GM21786 (cell line): Measurements from ENCODE around the gene LLGL2.
A peak's percentile ranks its signal among the peaks of the same experiment; 100 is the strongest.

ENCODE experiments used
- ATAC-seq: cut with Tn5 transposase; IDR thresholded peaks from one replicate; pipeline ENCODE4 v1.9.1; 2021; ENCODE audit not compliant: unreplicated experiment

Gene LLGL2

DNA sequence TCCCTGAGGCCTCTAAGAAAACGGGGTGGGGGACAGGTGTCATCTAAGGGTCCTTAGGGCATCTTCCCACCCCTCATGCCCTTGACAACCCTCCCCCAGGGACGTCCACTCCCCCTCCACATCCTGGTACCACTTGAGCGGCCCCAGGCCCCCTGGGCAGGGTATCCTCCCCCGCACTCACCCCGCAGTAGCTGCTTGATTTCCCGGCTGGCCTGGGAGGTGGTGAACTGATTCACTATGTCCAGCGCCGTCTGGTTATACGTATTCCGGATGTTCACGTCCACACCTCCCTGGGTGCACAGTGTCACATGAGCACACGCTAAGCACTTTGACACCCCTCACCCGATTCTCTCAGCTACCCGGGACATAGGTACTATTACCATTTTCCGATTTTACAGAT lies 19.9 kb upstream of the LLGL2 start:
- ATAC-seq = no peak

DNA sequence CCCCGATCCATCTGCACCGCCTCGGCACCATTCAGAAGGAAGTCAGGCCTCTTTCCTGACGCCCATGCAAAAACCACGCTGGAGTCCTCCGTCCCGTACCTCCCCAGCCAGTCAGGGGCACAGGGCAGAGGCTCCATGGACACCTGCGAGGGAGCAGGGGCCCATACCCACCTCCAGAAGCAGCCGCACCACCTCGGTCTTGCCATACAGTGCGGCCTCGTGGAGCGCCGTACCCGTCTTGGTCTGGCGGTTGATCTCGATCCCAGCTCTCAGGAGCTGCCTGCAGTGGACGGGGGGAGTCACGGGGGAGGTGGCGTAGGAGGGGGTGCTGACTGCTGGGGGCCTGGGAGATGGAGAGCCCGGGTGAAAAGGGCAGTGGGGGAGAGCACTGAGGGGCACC lies 19.4 kb upstream of the LLGL2 start:
- no peak for ATAC-seq

DNA sequence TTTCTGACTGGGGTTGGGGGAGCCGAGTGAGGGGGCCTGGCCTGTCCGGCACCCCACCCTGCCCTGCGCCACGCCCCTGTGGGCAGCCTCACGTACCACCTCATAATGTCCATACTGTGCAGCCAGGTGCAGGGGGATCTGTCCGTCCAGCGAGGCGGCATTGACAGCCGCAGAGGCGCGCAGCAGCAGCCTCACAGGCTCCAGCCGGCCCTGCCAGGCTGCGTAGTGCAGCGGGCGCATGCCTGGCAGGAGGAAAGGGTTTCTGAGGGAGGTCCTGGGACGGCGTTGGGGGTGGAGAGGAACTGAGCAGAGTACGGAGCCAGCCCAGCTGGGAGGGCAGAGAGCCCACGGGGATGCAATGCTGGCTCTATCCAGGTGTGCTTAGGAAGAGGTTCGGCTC lies 18.6 kb upstream of the LLGL2 start:
- no peak for ATAC-seq

DNA sequence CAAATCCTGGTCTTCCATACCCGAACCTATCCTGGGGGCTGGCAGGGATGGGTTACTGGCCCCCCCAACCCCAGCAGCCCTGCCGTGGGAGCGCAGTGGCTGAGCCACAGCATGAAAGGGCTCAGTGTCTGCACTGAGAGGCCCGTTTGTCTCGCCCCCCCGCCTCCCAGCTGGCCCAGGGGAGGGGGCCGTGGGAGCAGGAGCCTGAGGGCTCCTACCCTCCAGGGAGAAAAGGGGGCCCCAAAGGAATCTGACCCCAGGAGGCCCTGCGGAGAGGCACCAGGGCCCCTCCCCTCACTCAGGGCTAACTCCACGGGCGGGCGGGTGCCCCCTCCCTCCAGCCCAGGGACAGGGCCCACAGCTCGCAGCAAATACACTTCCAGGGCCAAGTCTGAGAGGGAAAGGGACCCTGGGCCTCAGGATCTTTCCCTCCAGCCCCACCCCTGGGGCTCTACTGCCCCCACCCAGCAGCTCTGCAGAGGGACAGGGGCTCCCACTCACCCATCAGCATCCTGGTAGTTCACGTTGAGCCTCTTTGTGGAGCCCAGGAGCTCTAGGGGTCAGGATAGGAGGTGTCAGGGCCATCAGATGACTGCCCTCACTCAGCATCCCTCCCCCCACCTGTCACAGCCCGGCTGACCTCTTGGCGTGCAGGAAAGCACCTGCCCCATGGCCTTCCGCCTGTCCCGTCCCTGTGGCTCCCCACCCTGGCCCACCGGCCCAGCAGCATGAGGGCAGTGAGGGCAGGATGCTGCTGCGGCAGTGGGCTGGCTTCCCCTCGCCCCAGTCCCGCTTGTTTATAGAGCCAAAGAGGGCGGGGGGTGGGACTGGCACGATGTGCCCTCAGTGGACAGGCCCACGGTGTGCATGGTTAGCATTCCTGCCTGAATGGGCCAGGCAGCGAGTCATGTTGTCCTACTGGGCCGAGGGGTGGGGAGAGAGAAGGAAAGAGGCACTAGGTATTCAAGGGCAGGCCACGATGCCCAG lies 17.5 kb upstream of the LLGL2 start:
- ATAC-seq = no peak

DNA sequence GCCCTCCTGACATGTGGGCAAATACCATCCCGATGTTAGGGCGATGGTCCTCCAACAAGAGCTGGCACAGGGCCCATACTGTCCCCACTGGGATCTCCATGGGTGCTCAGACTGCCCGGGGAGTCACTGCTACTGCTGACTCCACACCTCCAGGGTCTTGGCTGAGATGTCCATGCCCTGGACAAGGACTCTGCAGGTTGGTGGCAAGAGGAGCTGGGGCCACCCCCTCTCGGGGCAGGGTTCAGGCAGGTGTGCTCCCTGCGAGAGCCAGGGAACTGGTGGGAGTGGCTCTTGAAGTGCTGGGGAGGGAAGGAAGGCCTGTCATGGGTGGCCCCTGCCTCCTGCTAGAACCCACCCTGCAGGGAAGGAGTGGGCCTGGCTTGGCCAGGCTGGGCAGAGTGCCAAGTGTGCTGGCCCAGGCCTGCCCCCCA lies 16.6 kb upstream of the LLGL2 start:
- no peak for ATAC-seq

DNA sequence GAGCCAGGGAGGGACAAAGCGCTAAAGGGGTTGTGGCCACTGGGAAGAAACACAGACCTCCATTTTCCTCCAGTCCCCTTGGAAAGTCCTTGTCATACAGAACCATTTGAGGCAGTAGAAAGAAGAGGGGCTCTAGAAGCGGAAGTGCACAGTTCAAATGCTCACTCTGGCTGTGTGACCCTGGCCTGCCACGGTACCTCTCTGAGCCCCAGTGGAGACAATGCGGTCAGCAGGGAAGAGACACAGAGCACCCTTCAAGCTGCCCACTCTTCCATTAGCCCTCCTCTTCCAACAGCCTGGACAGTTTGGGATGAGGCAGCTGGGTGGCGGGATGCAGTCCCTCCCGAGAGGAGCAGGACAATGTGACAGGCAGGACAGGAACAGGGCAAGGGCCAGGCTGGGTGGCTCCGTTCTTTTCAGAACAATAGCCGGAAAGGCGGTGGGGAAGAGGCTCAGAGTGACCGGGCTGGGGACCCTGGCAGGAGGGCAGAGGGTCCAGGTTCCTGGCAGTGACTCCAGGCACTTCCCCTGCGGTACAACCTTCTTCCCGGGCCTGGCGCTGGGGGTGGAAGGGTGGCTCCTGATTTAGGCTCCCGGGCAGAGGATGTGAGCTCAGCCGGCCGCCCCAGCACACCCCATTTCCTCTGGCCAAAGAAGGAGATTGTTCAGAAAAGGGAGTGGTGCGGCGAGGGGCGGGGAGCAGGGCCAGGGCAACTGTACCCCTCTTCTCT lies 15.8 kb upstream of the LLGL2 start:
- no peak for ATAC-seq

DNA sequence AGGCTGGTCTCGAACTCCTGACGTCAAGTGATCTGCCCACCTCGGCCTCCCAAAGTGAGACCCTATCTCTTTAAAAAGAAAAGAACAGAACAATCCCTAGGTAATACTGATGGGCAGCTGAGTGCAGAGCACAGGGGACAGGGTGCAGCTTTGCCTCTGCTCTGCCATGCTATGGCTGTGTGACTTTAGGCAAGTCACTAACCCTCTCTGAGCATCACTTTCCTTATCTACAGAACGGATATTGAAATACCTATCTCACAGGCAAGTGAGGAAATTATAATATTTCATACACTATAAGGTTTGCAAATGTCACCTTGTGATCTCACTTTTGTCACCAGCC lies 14.3 kb upstream of the LLGL2 start:
- no peak for ATAC-seq

DNA sequence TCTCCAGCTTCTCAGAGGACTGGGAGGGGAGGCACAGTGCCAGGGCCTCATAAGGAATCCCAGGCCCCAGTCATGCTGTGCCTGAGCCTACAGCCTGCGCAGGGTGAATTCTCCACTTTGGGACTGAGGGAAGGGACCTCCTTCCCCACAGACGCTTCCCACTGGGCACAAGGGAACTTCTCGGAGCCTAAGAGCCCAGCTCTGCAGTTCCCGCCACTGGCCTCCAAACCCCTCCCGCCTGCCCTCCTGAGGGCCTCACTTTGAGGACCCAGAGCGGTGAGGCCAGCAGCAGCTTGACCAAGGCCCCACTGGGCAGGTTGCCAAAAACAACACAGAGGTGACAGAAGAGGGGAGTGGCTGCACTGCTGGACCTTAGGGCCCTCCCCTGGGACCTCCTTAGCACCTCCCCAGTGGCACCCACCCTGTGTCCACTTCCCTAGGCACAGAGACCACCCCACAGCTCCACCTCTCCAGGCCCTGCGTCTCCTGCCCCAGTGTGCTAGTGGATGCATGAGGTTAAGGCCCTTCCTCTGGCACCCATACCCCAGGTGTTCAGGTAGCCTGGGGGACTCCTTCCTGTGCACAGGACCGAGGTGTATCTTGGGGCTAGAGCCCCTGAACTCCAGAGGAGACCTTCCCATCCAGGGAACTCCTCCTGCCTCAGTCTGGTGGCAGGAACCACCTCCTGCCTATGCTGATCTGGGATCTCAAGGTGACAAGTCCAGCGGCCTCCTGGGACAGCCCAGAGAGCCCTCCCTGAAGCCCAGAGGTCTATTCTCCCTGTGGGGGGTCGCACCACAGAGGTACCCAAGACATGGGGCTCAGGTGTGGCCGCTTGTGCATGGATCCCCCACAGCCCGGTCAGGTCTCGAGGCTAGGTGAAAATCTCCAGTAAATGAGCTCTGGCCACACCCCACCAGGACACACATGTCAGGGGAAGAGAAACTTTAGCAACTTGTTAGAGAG lies 13.6 kb upstream of the LLGL2 start:
- no peak for ATAC-seq

DNA sequence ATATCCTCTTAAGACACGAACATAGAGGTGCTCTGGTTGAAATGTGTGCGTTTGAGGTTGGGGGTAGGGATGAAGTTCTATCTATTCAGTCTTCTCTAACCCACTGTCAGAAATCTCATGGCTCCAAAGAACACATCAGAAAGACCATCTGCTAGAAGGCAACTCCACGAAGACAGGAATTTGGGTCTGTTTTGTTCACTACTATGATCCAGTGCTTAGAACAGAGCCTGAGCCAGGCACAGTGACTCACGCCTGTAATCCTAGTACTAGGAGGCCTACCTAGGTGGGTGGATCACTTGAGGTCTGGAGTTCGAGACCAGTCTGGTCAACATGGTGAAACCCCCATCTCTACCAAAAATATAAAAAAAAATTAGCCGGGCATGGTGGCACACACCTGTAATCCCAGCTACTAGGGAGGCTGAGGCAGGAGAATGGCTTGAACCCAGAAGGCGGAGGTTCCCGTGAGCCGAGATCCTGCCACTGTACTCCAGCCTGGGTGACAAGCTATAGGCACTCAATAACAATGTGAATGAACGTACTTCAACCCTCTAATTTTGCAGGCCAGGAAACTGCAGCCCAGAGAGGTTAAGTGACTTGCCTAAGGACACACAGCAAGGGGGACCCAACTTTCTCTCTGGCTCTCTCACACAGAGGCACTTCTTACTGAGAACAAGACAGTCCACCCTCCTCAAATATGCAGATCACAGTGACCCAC lies 12.4 kb upstream of the LLGL2 start:
- ATAC-seq = no peak

DNA sequence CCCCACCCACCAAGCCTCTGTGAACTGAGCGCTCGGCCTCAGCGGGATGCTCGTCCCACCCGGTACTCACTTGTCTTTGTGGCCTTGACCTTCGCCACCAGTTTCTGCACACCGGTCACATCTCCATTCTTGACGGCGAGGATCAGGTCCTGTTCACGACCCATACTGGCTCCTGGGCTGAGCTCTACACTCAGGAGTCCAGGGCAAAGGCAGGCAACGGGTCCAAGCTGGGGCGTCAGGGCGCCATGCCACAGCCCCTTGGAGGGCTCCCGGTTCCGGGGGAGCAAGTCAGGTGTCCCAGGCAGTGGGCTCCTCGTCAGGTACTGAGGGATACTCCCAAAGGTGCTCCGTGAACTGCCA lies 11.9 kb upstream of the LLGL2 start:
- ATAC-seq = no peak

DNA sequence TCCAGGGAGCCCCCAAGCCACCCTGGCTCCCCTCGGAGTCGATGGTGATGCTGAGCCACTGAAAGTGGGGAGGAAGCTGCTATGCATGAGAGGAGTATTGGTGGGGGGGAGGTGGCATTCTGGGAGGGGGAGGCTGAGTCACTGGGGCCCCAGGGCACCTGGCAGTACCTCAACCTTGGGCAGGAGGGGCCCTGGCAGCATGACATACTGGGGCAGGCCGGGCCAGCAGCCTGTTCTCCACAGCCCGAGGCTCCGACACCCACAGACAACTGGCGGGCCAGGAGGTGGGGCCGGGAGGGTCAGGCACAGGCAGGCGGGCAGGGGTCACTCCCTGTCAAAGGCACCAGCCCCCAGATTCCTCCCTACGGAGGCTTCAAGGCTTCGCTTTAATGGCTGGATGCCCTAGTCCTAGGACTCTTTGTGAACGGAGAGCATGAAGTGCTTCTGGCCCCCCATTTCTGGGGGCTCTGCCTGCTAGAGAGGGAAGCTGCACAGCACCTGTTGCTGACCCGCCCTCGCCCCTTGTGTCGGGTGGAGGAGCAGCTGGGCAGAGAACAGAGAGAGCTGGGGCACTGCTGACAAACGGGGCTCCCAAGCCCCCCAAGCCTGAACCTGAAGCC lies 11.1 kb upstream of the LLGL2 start:
- no peak for ATAC-seq

DNA sequence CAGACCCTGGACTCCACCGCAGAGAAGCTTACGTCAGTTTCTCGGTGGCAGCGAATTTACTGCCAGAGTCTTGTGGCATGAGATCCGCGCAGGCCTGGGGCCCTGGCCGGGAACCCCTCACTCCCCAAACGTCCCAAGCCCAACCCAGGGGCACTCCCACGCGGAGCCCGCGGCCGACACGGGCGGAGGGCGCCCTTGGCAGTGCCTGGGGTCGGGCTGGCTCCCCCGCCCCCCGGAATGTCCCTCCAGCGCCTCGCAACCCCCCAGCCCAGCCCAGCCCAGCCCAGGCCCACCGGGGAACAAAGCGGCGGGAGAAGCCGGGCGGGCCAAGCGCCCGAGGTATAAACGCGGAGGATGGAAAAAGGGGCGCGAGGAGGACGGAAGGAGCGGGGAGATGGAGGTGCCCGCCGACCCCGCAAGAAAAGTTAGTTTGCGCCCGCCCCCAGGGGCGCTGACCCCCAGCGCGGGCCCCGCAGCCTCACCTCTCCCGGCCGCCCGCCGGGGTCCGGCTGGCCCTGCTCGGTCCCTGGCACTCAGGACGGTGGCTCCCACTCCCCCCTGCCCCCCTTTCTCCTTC lies 10.5 kb upstream of the LLGL2 start:
- no peak for ATAC-seq

DNA sequence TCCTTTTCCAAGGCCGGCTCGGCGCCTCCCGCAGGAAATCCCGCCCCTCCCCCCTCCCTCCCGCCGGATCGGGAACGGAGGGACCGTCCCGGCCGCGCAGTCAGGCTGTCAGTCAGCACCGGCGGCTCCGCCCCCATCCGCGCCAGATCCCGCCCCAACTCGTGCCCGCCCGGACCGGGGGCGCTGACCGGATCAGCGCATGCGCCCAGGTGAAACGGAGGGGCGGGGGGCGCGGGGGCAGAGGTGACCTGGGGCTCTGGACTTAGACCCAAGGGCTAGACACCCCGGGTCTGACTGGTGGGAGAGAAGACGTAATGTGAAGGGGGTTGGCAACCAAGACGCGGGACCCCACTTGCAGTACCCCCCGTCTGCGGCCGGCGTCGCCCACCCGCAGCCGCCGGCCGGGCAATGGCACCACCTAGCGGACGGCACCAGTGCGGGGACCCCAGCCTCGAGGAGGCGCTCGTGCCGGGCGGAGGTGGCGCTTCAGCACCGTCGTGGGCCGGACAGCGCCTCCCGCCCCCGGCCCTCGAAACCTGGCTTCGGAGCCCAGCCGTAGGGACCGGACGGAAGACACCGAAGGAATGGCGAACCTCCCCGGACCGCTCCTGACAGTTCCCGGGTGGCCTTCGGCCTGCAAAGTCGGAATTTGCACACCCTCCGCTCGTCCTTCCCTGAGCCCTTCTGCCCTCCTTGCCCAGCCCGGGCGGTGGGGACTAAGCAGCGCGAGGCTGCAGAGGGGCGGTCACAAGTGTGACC lies 9.8 kb upstream of the LLGL2 start, which contains the start of gene CASKIN2:
Gene CASKIN2 (minus strand): TSS at position 42 of the 759 bp plus-strand sequence. CDS start 1,733 bp downstream, outside the sequence.
- ATAC-seq = peak; percentile 36

DNA sequence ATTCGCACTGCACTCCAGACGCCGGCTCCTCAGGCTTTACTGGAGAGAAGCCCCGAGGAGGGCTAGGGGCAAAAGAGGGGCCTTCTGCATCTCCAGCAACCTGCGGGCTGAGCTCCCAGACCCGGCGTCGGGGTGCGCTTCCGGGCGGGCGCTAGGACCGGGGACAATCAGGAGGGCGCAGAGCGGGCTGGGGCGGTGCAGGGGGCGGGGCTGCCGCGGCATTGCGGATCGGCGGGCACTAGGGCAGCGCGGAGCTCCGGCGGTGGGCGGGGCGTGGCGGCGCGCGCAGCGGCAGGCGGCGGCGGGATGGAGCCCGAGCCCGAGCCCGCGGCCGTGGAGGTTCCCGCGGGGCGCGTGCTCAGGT lies 9.3 kb upstream of the LLGL2 start, which contains the start of gene TSEN54:
Gene TSEN54 (plus strand): TSS at position 274 of the 364 bp plus-strand sequence. CDS start 33 bp downstream, at position 307.
- ATAC-seq = peak; percentile 72

DNA sequence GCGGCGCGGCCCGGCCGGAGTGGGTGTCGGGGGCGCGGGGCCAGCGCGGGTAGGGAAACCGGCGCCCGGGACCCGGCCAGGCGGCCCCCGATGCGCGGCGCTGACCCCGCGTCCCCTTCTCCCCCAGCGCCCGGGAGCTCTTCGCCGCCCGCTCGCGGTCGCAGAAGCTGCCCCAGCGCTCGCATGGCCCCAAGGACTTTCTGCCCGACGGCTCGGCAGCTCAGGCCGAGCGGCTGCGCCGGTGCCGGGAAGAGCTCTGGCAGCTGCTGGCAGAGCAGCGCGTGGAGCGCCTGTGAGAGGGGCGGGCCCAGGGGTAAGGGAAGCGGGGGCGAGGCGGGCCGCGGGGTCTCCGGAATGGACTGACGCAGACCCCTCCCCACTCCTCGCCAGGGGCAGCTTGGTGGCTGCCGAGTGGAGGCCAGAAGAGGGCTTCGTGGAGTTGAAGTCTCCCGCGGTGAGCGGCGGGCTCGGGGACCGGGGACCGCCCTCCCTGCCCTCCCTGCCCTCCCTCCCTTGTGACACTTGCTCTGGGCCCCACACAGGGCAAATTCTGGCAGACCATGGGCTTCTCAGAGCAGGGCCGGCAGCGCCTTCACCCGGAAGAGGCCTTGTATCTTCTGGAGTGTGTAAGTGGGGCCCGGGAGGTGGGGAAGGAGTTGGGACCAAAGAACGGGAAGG lies 8.7 kb upstream of the LLGL2 start:
- peak; percentile 15 for ATAC-seq

DNA sequence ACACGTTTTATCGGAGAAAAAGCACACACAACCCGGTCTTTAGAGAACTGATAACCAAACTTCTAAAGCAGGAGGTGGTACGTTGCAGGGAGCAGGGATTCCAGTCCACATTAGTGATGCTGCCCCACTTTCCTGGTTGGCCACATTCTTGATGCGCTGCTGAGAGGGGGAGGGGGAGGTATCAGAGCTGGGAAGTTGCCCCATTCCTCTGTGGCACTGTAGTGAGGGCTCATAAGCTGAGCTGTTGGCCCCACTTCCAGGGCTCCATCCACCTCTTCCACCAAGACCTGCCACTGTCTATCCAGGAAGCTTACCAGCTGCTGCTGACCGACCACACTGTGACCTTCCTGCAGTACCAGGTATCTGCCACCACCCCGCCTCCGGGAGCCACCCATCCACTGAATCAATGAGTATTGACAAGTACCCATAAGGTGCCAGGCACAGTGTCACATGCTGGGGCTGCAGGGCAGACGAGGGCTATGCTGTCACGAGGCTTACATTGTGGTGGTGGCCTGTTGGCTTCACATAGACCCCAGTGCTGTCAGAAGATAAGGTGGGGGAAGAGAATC lies 8.1 kb upstream of the LLGL2 start:
- ATAC-seq = no peak

DNA sequence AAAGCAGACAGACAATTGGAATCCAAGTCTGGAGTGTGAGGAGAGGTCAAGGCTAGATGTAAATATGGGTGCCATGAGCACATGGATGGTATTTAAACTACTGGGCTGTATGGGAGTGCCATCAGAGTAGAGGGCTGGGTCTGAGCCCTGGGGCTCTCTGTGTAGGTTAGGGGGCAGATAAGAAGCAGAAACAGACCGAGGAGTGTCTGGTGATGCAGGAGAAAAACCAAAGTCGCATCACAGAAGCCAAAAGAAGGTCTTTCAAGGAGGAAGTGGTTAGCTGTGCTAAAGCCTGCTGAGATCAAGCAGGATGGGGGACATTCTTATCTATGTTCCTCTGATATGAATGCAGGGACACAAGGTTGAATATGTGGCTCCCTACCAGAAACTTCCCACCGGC lies 7.3 kb upstream of the LLGL2 start:
- ATAC-seq = no peak

DNA sequence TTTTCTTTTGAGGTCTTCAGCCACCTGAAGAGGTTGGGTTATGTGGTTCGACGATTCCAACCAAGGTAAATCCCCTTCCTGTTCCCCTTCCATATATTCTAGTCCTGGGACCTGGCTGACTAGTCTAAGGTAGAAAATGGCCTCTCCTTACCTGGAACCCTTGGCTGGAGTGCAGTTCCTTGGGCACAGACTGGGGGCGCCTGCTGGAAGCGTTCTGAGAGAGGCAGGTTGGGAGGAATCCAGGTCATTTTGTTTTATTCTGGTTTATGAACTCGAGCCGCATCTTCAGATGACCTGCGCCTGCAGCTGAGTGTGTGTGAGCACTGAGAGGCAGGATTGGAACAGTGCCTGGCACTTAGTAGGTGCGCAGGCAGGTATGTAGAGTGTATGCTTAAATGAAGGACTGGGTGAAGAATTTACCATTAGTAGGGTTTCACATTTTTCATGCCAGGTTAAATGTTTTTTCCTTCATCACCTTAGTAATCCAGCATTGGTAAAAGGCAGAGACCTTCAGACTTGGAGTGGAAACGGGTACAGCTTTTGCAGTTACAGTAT lies 6.4 kb upstream of the LLGL2 start:
- ATAC-seq = no peak
